Subcutaneous abdominal adipose tissue (tissue), 5 donors: ENCODE results near the gene MB.

Source experiments
- H3K27ac ChIP-seq: one replicate; pipeline ENCODE4 v1.7.0; 2013; ENCODE audit warnings: low read depth, mild to moderate bottlenecking, inconsistent platforms, low read length, moderate library complexity
- H3K27me3 ChIP-seq, 5 donors: one replicate each; pipeline ENCODE4 v1.7.0; 2013; ENCODE audit warnings: low read length in 5 of 5, inconsistent platforms in 1 of 5; ENCODE audit not compliant: control insufficient read depth in 5 of 5, insufficient read depth in 4 of 5
- H3K36me3 ChIP-seq, 5 donors: one replicate each; pipeline ENCODE4 v1.7.0; 2013; ENCODE audit warnings: low read length in 5 of 5; ENCODE audit not compliant: control insufficient read depth in 5 of 5, insufficient read depth in 5 of 5
- H3K4me1 ChIP-seq, 5 donors: one replicate each; pipeline ENCODE4 v1.7.0; 2013; ENCODE audit warnings: low read length in 5 of 5, mild to moderate bottlenecking in 3 of 5, moderate library complexity in 1 of 5; ENCODE audit not compliant: control insufficient read depth in 5 of 5, insufficient read depth in 5 of 5
- H3K4me3 ChIP-seq, 5 donors: one replicate each; pipeline ENCODE4 v1.7.0; 2013; ENCODE audit warnings: low read length in 5 of 5, low read depth in 1 of 5
- H3K9ac ChIP-seq, 5 donors: one replicate each; pipeline ENCODE4 v1.7.0; 2013; ENCODE audit warnings: low read length in 5 of 5, mild to moderate bottlenecking in 4 of 5, moderate library complexity in 3 of 5
- H3K9me3 ChIP-seq, 5 donors: one replicate each; pipeline ENCODE4 v1.7.0; 2013; ENCODE audit warnings: low read length in 5 of 5; ENCODE audit not compliant: control insufficient read depth in 5 of 5
- donor health status: healthy.
- donor health status: healthy.
- donor health status: healthy.
- donor health status: healthy.
- donor health status: healthy.

Gene MB

GRCh38 chr22:35619336-35620094 lies 2.4 kb upstream of the MB start:
- H3K4me3 ChIP-seq, result no peak overlapping the region
- no peaks in the 10 kb centered on the region for H3K9me3 ChIP-seq
- H3K27me3 ChIP-seq, result no peaks in the 10 kb centered on the region
- H3K9ac ChIP-seq, result no peak overlapping the region
- no peaks in the 10 kb centered on the region for H3K36me3 ChIP-seq
- peaks cover 0 to 52% (median 24%) of the 10 kb centered on the region in 5 donors for H3K4me1 ChIP-seq
- no peak overlapping the region for H3K27ac ChIP-seq

GRCh38 chr22:35618427-35619223 lies 1.5 kb upstream of the MB start:
- Histone ChIP-seq H3K36me3 (no peaks in the 10 kb centered on the region), H3K27ac (no peak overlapping the region), H3K9ac (no peak overlapping the region), H3K4me3 (no peak overlapping the region), H3K27me3 (no peaks in the 10 kb centered on the region), H3K4me1 (peaks cover 0 to 52% (median 24%) of the 10 kb centered on the region in 5 donors), H3K9me3 (no peaks in the 10 kb centered on the region)

DNA sequence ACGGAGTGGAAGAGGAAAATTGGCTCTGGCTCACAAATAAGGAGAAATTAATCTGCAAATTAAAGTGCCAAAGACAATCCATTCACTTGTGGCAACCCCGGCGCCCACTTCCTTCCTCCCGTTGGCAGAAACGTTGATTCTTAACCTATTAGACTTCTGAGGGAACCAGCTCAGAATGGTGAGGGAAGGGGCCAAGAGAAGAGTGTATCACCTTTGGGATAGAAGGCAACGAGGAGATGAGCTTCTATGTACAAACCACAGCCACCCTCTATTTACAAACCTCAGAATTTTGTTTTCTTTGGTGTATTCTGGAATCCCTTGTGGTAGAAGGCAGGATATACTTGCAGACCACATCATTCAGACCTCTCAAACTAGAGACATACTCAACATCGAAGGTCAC lies 1.1 kb downstream of the MB start:
- no peak overlapping the region for H3K27ac ChIP-seq
- peaks cover 0 to 32% (median 13%) of the 10 kb centered on the region in 5 donors for H3K4me1 ChIP-seq
- H3K27me3 ChIP-seq, result no peaks in the 10 kb centered on the region
- no peaks in the 10 kb centered on the region for H3K9me3 ChIP-seq
- no peak overlapping the region for H3K9ac ChIP-seq
- no peaks in the 10 kb centered on the region for H3K36me3 ChIP-seq
- no peak overlapping the region for H3K4me3 ChIP-seq

DNA sequence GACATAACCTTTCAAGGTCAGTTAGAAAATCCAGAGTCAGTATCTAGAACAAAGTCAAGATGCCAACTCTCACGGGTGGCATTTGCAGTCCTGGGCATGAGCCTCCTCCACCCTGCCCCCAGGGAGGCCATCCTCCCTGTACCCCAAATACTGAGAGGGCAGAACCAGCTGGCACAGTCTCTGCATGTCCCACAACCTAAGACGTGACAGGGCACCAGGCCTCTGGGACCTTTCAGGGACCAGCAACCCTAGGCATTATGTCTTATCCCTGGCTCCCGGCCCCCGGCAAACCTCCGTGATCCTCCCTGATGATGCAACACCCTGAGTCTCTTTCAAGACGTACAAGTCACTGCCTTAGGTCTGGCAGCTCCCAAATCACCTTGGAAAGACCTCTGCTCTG lies 2.0 kb downstream of the MB start:
- no peaks in the 10 kb centered on the region for H3K9me3 ChIP-seq
- no peaks in the 10 kb centered on the region for H3K36me3 ChIP-seq
- no peak overlapping the region for H3K9ac ChIP-seq
- peaks cover 0 to 30% (median 13%) of the 10 kb centered on the region in 5 donors for H3K4me1 ChIP-seq
- no peak overlapping the region for H3K4me3 ChIP-seq
- no peaks in the 10 kb centered on the region for H3K27me3 ChIP-seq
- H3K27ac ChIP-seq, result no peak overlapping the region

GRCh38 chr22:35614404-35614803 lies 2.7 kb downstream of the MB start:
- no peaks in the 10 kb centered on the region for H3K9me3 ChIP-seq
- H3K9ac ChIP-seq, result no peak overlapping the region
- H3K27me3 ChIP-seq, result no peaks in the 10 kb centered on the region
- no peak overlapping the region for H3K27ac ChIP-seq
- H3K36me3 ChIP-seq, result no peaks in the 10 kb centered on the region
- peaks cover 0 to 30% (median 13%) of the 10 kb centered on the region in 5 donors for H3K4me1 ChIP-seq
- no peak overlapping the region for H3K4me3 ChIP-seq

DNA sequence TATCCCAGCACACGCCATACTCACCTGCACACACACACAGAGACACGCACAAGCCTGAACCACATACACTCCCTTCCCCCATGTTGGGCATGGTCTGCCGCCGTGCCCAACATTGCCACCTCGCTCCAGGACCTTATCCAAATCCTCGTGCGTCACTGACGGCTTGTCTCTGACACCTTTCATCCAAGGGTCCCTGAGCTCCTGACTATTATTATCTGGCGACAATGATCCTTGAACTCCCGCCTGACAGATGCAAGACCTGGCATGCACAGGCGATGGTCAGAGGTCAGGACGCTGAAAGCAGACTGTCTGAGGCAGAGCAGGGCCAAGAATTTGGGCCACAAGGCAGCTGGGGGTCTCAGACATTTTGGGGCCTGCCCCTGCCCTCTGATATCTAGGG lies 4.2 kb downstream of the MB start:
- no peaks in the 10 kb centered on the region for H3K9me3 ChIP-seq
- H3K27ac ChIP-seq, result no peak overlapping the region
- H3K36me3 ChIP-seq, result no peaks in the 10 kb centered on the region
- no peaks in the 10 kb centered on the region for H3K27me3 ChIP-seq
- no peak overlapping the region for H3K4me3 ChIP-seq
- peaks cover 0 to 26% (median 16%) of the 10 kb centered on the region in 5 donors for H3K4me1 ChIP-seq
- H3K9ac ChIP-seq, result no peak overlapping the region

DNA sequence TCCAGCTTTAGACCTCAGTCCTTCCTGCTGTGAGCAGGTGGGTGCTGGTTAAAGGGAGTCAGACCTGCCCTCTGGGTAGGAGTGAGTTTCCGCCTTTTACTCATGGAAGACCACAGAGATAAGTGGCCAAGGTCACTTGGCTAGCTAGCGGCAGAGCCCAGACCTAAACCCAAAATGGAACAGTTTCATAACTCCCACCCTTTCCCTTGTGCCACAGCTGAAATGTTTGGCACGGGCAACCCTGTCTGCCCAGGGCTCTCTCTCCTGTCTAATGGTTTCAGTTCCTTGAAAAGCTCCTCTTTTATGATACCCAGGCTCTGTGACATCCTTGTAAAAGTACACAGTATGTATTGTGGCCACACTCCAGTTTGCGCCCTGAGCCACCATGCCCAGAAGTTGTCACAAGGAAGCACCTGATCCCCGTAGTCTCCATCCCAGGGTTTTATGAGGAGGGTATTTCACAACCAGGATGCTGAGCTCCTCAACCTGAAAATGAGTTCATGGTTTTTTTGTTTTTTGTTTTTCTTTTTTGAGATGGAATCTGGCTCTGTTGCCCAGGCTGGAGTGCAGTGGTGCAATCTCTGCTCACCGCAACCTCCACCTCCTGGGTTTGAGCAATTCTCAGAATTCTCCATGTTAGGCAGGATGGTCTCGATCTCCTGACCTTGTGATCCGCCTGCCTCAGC lies 5.1 kb downstream of the MB start:
- H3K36me3 ChIP-seq, result no peaks in the 10 kb centered on the region
- H3K9me3 ChIP-seq, result no peaks in the 10 kb centered on the region
- no peak overlapping the region for H3K9ac ChIP-seq
- peaks cover 0 to 18% (median 15%) of the 10 kb centered on the region in 5 donors for H3K4me1 ChIP-seq
- no peak overlapping the region for H3K27ac ChIP-seq
- H3K27me3 ChIP-seq, result no peaks in the 10 kb centered on the region
- H3K4me3 ChIP-seq, result no peak overlapping the region

- Histone ChIP-seq H3K27ac (no peak overlapping the region), H3K36me3 (no peaks in the 10 kb centered on the region), H3K27me3 (no peaks in the 10 kb centered on the region), H3K4me3 (no peak overlapping the region), H3K4me1 (peaks cover 0 to 19% (median 13%) of the 10 kb centered on the region in 5 donors), H3K9ac (no peak overlapping the region), H3K9me3 (no peaks in the 10 kb centered on the region)
These were observed 5.8 kb downstream of the MB start for GRCh38 chr22:35611200-35611890.

DNA sequence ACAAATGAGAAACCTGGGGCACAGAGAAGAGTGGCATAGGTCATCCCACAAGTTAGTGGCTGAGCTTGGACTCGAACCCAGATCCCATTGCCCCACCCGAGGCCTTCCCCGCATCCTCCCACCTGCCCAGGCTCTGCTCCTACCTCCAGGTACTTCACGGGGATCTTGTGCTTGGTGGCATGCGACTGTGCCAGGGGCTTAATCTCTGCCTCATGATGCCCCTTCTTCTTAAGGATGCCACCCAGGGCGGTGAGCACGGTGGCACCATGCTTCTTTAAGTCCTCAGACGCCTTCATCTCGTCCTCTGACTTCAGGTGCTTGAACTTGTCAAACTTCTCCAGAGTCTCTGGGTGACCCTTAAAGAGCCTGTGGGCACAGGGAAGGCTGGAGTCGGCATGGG lies 6.4 kb downstream of the MB start:
- Histone ChIP-seq H3K9me3 (no peaks in the 10 kb centered on the region), H3K36me3 (no peaks in the 10 kb centered on the region), H3K4me3 (no peak overlapping the region), H3K27me3 (no peaks in the 10 kb centered on the region), H3K4me1 (peaks cover 0 to 25% (median 13%) of the 10 kb centered on the region in 5 donors), H3K27ac (no peak overlapping the region), H3K9ac (no peak overlapping the region)
